GM12878 (cell line): ENCODE measurements around the gene PRAF2.

Source experiments
- BACH1 ChIP-seq: fragments of 450-650 bp; IDR thresholded peaks from 2 replicates; pipeline ENCODE4 v1.6.1; 2017; ENCODE audit warnings: mild to moderate bottlenecking, borderline replicate concordance
- BRCA1 ChIP-seq: IDR thresholded peaks from 2 replicates; pipeline ENCODE4 v1.6.1; 2011; ENCODE audit warnings: low read depth, low read length, improper control_type of control experiment
- EP300 ChIP-seq, 2 experiments: fragments of 150-350 bp in 1 of 2; IDR thresholded peaks; 2 replicates each; pipeline ENCODE4 v1.6.1; 2011 to 2012; ENCODE audit warnings: low read depth in 2 of 2, low read length in 2 of 2, borderline replicate concordance in 1 of 2, improper control_type of control experiment in 1 of 2, inconsistent platforms in 1 of 2; ENCODE audit not compliant: control insufficient read depth in 1 of 2
- FOXK2 ChIP-seq: fragments of 450-650 bp; IDR thresholded peaks from 2 replicates; pipeline ENCODE4 v1.6.1; 2017; ENCODE audit warnings: mild to moderate bottlenecking, moderate library complexity
- PAX5 ChIP-seq: IDR thresholded peaks from 2 replicates; pipeline ENCODE4 v1.6.1; 2011; ENCODE audit warnings: low read depth, low read length, borderline replicate concordance
- SP1 ChIP-seq: IDR thresholded peaks from one replicate; pipeline ENCODE4 v1.6.1; 2011; ENCODE audit warnings: low read depth, low read length

DNA sequence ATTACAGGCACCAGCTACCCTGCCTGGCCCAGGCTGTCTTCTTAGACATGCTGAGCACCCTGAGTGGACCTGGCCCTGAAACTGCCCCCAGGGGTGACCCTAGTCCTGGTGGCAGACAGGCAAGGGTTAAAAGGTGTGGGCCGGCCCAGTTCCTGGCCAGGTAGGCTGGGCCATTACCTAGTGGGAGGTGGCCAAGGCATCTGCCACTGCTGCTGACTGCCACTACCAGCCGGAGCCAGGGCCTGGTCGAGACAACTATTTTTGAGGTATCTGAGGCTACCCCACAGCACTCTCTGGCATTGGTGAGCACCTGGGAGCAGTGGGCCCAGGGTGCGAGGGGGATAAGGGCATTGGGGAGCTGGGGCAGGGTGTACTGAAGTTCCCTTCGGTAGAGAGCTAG lies 15.0 kb downstream of the PRAF2 start, which contains the start of gene CCDC120:
- TF ChIP-seq SP1 = no peak
- no peak for TF ChIP-seq EP300 (IDR thresholded peaks at IDR 0.05; ENCODE audit: borderline replicate concordance in 1 of 2, control insufficient read depth in 1 of 2, low read depth in 2 of 2, low read length in 2 of 2)
- TF ChIP-seq BACH1 = no peak
- TF ChIP-seq BRCA1 = no peak
- TF ChIP-seq PAX5 = no peak
- TF ChIP-seq FOXK2 = no peak
